ENCODE results near the gene DAB1.

DAB1 gene

DNA sequence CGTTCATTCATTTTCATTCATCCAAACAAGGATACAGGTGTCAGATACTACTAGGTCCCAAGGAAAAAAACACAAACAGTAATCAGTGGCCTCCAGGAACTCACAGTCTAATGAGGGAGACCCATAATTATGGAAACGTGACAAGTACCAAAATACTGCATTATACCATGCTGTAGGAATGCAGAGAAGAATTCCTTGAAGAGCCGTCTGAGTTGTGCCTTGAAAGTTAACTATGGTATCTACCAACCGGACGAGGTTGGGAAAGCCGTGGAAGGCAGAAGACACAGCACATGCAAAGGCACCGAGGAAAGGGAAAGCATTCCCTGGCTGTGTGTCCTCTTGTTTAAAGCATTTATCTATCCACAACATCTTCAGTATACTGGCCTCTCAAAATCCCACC is 206.0 kb downstream of the DAB1 start:
- DNase-seq (ENCODE audit: low spot score), result no peak

DNA sequence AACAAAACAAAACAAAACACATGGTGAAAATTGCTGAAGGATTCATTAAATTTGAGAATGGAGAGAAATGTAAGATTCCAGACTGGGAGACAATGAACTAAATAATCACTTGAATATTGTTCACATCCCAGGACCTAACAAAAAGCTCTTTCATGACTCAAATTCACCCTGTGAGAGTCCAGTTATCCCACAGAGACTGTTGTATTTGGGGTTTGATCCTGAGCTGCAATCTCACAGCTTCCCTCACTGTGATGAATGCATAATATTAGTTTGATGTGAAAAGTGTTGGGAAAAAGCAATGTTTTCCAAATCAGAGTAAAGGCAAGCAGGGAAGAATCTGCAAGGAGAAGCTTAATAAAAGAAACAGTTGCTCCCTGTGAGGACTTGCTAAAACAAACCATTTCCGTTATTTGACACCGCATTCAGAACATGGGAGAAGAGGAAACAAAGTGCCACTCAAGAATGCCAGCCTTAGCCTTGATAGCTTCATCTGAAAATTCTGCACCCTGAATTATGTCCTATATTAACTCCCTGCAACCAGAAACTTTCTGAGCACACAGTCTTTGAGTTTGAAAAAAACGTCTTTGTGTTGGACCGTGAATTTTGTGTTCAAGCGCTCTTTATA is 208.8 kb downstream of the DAB1 start:
- no peak for DNase-seq (ENCODE audit: low spot score)

DNA sequence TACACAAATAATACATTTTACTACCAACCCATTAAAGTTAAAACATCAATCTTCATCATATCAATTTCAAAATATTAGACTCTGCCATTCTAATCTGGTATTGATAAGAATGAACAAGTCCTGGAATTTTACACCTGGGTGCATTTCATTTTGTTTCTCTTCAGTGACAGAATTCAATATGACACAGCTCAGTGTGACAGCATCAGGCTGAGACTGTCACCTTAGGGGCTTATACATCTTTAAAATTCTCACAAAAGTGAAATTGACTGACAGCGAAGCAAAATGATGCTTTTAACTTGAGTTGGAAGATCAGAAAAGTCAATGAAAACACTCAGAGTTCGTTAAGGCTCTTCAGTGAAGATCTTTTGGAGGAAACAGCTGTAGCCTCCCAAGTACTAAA is 213.0 kb downstream of the DAB1 start:
- no peak for DNase-seq (ENCODE audit: low spot score)

DNA sequence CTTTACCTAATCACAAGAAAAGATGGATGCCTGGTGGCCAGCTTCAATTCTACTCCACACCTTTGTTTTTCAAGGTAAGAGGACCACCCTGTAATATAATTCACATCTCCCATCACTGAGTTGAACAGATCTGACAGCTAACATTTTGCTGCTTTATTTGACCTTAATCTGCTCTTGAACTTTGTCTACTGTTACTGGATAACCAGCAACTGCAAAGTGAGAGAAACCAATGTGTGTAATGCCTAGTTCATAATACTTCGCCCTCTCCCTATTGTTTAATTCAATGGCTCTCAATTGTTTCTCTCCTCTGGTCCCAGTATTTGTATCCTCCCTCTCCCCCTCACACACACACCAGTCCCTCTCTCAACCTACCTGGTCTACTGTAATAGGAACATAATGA is 214.4 kb downstream of the DAB1 start:
- DNase-seq (ENCODE audit: low spot score), result no peak

DNA sequence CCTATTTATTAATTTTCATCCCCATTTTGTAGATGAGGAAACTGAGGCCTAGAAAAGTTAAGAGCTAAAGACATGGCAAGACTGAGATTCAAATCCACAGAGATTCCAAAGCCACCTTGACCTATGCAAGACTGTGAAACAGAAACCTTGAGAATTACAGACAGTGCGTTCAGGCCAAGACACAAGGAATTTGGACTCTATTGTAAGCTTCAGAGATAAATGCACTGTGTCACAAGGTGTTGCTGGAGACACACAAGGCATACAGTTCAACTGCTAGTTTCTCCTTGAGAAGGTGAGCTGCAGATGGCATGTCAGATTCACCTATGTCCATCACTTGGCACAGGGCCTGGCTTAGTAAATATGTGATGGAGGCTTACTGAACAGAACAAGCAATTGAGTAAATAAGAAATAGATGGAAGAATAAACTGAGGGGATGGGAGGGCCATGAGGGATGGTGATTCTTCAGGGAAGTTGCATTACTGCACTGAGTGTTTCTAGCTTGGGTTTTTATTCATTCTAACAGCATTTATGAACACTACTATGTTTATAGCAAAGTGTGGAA is 215.0 kb downstream of the DAB1 start:
- DNase-seq (ENCODE audit: low spot score), result no peak

DNA sequence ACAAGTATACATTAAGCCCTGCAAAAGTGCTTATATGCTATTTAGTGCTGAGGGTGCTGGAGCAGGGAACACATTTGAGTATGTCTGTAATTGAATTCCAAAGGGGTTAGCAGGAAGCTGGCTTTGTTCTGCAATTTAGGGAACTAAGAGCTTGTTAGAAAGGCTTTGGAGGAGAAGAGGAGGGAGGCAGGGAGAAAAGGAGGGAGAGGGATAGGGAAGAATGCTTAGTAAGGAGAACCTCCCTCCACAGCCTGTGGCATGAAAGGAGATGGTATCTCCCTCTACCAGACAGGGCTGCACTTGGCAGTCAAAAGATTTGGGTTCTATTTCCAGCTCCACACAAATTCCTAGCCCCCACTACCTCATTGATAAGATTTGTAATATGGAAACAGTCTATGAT is 217.8 kb downstream of the DAB1 start:
- no peak for DNase-seq (ENCODE audit: low spot score)

DNA sequence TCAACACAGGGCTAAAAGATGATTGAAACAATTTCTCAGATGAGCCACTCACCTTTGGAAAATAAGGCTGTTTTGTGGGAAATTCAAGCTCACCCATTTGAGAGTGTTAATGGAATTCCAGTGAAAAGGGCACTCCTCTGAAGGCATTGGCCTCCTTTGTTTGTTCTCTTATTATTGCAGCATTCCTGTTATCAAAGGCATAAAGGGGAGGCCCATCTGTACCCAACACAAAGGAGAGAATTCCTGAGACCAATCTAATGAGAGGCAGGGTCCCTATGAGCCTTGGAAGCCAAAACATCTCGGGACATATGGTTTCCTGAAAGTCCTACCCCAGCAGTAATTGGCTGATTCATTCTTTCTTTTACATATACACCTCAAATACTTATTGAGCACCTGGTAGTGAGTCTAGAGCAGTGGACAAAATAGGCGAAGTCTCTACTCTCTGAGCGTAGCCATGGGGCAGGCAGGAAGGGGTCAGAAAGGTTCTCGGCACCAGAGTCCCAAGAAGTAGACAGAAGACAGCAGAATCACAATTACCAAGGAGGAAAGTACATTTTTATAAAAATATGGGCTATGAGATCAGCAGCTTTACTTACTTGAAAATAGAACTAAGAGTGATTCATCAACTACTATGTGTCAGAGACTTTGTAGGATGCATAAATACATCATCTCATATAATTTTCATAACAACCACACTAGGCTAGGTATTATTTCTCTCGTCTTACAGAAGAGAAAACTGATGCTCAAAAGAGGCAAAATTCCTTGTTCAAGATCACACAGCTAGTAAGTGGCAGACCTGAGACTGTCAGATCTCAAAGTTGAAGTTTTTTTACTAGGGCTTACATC is 218.7 kb downstream of the DAB1 start:
- DNase-seq (ENCODE audit: low spot score), result no peak

DNA sequence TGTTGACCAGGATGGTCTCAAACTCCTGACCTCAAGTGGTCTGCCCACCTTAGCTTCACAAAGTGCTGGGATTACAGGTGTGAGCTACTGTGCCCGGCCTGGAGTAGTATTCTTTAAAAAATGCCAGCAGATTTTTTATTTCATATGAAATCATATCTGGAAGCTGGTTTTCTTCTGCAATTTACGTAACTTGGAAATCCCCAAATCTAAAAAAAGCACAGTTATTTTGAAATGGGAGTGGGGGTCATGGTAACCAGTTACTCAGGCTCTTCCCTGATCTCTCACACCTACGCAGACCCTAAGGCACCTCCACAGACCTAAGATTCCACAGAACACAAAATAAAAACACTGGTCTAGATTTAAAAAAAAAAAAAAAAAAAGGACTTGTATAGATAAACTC is 219.8 kb downstream of the DAB1 start:
- no peak for DNase-seq (ENCODE audit: low spot score)

DNA sequence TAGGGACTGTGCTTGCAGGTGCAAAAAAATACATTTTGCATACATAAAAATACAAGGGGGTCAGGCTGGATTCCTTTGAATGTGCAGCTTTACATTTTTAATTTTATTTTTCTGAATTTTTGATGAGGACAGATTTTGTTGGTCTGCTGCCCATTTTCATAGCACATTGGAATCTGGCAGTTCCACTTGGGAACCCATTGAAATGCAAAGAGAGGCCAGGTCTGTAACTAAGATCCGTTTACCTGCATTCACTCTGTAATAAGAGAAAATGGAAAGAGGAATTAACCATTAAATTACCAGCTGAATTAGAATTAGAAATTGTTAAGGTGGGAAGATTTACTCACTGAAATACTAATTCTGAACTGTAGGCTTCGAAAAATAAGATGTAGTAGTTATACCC is 221.6 kb downstream of the DAB1 start:
- DNase-seq (ENCODE audit: low spot score), result no peak

DNA sequence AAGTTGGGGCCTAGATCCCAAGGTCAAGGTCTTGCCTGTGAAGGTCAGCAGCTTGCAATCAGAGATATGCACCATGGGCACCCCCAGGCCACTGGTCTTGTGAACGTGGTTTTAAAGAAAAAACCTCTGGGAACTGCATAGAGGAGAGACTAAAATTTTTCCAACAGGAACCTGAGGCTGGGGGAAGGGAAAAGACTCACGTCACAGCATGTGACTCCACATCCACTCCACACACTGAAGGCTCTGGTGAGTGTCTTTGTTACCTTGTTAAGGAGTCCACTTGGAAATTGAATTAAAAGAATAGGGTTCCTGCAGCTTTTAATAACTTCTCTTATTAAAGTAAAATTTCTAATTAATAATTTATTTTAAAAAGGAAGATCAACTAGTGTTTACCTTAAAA is 224.9 kb downstream of the DAB1 start:
- no peak for DNase-seq (ENCODE audit: low spot score)

DNA sequence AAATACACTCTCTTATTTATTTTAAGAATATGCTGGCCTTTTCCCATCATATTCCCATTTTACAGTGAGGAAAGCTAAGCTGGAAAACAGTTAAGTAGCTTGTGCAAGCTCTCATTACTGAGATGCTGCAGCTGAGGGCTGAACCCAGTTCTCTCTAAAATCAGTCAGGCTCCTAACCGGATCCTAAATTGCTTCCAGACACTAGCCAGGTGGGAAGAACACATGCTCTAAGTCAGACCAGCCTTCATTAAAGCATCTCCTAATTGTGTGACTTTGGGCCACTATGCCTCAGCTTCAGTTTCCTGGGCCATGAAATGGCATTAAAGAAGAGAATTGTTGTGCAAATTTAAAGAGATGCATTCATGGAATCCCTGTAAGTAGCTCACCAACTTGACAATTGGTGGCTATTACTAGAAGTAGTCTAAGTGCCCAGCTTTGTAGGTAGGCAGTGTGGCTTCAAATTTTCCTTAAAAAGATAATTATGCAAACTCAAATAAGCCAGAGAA is 228.4 kb downstream of the DAB1 start:
- no peak for DNase-seq (ENCODE audit: low spot score)

DNA sequence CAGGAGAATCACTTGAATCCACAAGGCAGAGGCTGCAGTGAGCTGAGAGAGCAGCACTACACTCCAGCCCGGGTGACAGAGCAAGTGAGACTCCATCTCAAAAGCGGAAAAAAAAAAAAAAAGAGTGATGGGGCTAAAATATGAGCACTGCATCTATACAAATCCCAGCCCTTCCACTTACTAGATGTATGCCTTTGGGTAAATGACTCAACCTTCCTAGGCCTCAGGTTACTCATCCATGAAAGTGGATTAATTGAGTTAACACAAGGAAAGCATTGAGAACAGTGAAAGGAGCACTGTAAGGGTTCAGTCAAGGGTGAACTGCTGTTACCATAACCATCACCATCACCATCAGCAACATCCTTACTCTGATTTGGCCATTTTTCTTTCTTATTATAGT is 231.6 kb downstream of the DAB1 start:
- DNase-seq (ENCODE audit: low spot score), result no peak

DNA sequence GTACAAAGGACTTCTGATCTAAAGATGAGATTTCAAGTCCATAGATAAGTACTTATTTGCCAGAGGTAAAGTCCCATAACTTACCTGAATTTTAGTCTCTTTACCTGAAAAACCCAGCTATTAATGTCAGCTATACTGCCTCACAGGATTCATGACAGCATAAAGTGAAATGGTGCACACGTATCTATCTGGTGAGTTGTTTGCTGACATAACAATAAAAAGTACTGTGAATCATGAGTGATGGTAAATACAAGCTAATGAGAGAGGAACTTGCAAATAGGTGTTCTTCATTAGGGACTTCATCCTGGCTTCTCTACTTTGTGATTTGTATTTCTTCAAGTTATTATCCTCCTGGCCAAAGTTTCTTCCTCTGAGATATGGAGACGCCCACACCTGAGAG is 233.0 kb downstream of the DAB1 start:
- no peak for DNase-seq (ENCODE audit: low spot score)

DNA sequence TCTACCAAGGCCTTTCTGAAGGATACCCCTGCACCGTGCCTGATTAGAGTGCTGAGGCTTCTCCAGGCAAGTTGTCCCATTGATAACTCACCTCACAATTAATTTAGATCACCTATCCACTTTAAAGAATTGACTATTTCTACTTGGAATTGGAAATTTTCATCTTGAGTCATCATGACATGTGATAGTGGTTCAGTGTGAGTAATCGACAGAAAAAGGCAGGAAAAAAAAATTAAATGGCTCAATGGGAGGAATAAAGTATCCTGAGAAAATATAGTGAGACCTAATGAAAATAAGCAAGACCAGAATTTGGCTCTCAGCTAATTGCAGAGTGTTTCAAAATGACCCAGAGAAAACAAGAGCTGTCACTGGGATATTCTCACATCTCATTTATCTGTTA is 235.7 kb downstream of the DAB1 start:
- no peak for DNase-seq (ENCODE audit: low spot score)

DNA sequence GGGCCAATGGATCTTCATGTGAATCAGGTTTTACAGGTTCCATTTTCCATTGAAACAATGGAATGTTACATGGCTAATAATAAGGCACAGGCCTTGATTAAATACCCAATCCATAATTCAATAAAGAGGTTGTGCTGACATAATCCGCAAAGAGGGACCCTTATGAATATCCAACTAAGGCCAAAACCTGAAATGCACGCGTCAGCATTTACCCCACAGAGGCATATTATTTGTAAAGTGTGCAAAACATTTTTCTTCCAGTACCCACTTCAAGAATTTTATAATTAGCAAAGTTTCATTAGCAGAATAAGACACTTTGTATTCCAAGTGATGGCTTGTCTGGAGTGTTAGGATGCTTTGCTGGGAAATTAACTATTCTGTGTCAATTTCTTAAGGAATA is 237.4 kb downstream of the DAB1 start:
- DNase-seq (ENCODE audit: low spot score), result no peak

DNA sequence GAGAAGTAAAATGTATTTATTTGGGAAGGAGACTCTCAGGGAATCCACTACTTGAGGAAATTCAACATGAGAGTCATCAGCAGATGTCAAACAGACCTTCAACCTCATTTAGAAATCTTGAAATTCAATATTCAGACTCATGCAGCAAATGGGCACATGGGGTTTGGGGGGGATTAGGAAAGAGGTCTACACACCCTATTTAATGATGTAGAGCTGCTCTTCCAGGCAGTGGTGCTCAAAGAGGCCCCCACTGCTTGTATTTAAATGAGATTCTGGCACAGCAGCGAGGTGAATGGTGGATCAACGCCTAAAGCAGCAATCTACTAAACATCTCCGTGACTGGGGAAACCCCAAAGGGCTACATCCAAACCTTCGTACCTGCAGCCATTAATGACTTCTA is 244.9 kb downstream of the DAB1 start:
- DNase-seq (ENCODE audit: low spot score), result no peak

DNA sequence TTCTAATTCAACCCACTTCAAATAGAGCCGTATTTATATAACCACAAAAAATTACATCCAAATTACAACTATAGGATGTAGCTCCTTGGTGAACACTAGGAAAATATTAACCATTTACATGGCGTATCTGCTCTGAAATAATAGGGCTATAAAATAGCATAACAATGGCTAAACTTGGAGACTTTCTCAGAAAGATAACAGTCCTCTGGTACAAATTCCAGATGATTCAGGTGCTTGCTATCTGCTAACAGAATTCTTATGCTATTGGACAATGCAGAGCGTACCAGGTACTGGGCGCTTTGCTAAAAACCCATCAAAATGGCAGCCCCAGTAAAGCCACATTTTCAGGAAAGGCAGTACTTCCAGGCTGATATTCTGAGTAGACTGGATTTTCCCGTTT is 248.4 kb downstream of the DAB1 start:
- no peak for DNase-seq (ENCODE audit: low spot score)

DNA sequence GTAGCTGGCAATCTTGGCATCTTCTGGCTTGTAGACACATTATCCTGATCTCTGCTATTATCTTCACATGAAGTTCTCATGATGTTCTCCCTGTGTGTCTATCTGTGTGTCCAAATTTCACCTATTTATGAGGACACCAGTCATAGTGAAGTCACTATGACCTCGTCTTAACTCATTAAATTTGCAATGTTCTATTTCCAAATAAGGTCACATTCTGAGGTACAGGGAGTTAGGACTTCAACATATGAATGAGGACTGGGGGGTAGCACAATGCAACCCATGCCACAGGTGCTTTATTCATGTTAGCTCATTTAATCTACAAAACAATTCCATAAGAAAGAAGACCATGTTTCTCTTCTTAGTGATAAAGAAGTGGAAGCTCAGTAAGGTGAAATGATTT is 251.8 kb downstream of the DAB1 start:
- no peak for DNase-seq (ENCODE audit: low spot score)

DNA sequence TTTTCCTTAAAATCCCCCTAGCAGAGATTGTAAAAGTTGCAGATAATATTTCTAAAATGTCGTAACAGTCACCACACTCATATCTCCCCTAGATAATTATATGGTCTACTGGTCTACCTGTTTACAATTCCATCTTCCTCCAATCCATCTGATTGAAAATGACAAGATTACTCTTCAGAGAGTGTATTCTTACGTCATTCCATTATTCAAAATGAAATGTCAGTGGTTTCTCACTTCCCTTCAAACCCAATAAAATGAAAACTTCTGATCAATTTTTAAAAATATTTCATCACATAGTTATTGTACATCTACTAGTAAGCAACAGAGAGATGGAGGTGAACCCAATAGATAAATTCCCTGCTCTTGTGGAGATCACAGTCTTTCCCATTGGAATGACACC is 255.9 kb downstream of the DAB1 start:
- DNase-seq (ENCODE audit: low spot score), result no peak

DNA sequence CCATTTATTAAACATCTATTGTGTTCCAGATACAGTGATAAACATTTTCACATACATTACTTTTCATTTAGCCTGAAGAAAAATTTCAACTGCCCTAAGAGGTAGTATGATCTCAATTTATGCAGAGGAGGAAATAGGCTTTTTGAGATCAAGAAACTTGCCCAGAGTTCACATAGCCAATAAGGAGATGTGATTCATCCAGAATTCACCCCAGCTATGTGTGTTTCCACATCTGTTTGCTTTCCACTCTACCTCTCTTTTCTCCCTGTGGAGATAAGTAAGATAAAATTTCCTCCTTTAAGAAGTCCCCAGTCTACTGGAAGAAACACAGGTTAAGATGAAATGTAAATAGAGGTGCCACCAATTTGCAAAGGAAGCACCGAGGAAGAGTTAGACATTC is 258.3 kb downstream of the DAB1 start:
- no peak for DNase-seq (ENCODE audit: low spot score)

DNA sequence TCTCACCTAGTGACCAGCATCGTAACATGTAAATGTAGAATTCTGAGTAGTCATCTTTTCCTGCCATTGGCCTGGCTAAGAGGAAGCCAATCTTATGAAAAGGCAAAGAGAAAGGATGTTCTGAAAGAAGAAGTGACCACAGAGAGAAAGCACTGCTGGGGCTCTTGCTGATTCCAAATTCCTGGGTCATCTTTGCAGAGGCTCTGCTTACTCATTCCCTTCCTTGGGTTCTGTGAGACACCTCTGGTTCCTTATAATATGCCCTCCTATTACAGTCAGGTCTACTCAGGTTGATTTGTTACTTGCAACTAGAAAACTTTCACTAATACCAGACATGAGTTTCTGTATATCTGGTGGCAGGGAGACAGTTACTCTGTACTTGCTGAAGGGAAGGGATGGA is 259.3 kb downstream of the DAB1 start:
- no peak for DNase-seq (ENCODE audit: low spot score)

DNA sequence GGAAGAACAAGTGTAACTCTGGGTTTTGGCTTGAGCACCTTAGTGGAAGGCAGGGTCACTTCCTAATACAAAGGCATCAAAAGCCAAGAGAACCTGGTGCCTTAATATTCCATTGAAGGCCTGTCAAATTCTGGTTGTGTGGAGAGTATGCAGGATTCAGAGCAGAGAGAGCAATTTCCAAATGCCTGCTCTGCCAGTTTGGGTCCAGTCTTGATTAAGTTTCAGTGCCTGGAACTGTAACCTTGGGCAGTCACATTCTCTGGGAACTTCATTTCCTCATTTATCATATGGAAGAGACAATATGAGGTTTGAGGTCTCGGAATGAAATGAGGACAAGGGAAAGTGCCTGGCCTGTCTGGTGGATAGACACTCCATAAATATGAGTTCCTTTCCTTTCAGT is 260.1 kb downstream of the DAB1 start:
- DNase-seq (ENCODE audit: low spot score), result no peak

DNA sequence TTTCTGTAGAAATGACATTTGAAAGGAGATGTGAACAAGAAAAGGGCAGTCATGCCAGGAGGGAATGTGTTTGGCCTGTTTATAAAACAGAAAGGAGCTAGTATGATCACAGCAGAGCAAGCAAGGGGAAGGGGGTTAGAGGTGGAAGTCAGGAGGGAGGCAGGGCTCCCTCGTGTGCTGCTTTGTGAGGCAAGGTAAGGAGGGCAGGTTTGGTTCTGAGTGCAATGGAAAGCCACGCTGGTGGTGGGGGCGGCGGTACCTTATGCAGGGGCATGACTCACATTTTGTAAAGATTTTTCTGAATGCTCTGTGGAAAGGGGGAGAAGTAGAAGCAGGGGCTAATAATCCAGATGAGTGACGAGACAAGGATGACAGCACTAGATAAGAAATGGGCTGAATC is 260.5 kb downstream of the DAB1 start:
- DNase-seq (ENCODE audit: low spot score), result no peak

Data from ecto neural progenitor cell (in vitro differentiated cells).